H1 (cell line): ENCODE results near the gene GRK6. TPM values are rescaled to one million over a fixed set of nuclear protein-coding genes. Genes with fewer than 3 reads are reported as not detected.
A peak's percentile ranks its signal among the peaks of the same experiment; 100 is the strongest.

ENCODE experiments used
- CTCF ChIA-PET: fragments of 300-600 bp; sonication (Branson Sonifier 250); formaldehyde crosslinking; loops from one replicate; lab custom pipeline; 2021; ENCODE audit not compliant: partially characterized antibody; lab: Charles Lee
- POLR2A ChIA-PET: fragments of 300-600 bp; sonication (Branson Sonifier 250); formaldehyde crosslinking; loops from one replicate; lab custom pipeline; 2021; ENCODE audit warnings: inconsistent platforms; ENCODE audit not compliant: partially characterized antibody; lab: Charles Lee
- DNase-seq, 2 experiments: peaks; one replicate each; pipeline versions ENCODE4 v3.0.0 to v3.0.0-alpha.2; 2010 to 2022; ENCODE audit warnings: low spot score in 2 of 2, low read depth in 1 of 2, mixed read lengths in 1 of 2
- FAIRE-seq: peaks from 2 replicates; lab custom pipeline; 2011; peaks lifted over from hg19 to GRCh38; lab: Jason Lieb, UNC
- H2AFZ ChIP-seq: 2 replicates; pipeline ENCODE4 v1.8.1; 2012; ENCODE audit warnings: low read length, inconsistent platforms
- H2AK5ac ChIP-seq: 2 replicates; pipeline ENCODE4 v1.6.1; 2013; ENCODE audit warnings: low read depth, low read length
- H2BK120ac ChIP-seq: replicated peaks from 2 replicates; pipeline ENCODE3; 2013; ENCODE audit warnings: low read depth, low read length, inconsistent platforms
- H2BK12ac ChIP-seq: 2 replicates; pipeline ENCODE4 v1.6.1; 2013; ENCODE audit warnings: low read depth, low read length
- H2BK15ac ChIP-seq: 2 replicates; pipeline ENCODE4 v1.6.1; 2013; ENCODE audit warnings: low read length
- H2BK20ac ChIP-seq: 2 replicates; pipeline ENCODE4 v1.6.1; 2013; ENCODE audit warnings: low read length
- H2BK5ac ChIP-seq: 2 replicates; pipeline ENCODE4 v1.6.1; 2013; ENCODE audit warnings: low read depth, low read length
- H3K14ac ChIP-seq: 2 replicates; pipeline ENCODE4 v1.6.1; 2013; ENCODE audit warnings: inconsistent platforms; ENCODE audit not compliant: insufficient read length
- H3K18ac ChIP-seq: 2 replicates; pipeline ENCODE4 v1.6.1; 2013; ENCODE audit warnings: low read length; ENCODE audit errors: extremely low read depth
- H3K23ac ChIP-seq: 2 replicates; pipeline ENCODE4 v1.6.1; 2013; ENCODE audit warnings: inconsistent platforms; ENCODE audit not compliant: insufficient read length
- H3K23me2 ChIP-seq: 2 replicates; pipeline ENCODE4 v1.6.1; 2013; ENCODE audit warnings: low read depth, low read length
- H3K27ac ChIP-seq: 2 replicates; pipeline ENCODE4 v1.6.1; 2011; ENCODE audit warnings: low read depth, low read length, inconsistent platforms
- H3K27me3 ChIP-seq, 4 experiments: replicated peaks in 1 of 4; 1 replicate in 1 of 4; 2 replicates in 3 of 4; pipeline versions ENCODE4 v1.6.1 to v1.8.1; 2011 to 2013; ENCODE audit warnings: low read length in 3 of 4, mild to moderate bottlenecking in 3 of 4, inconsistent platforms in 2 of 4, mixed read lengths in 2 of 4, moderate library complexity in 1 of 4; ENCODE audit not compliant: control insufficient read depth in 3 of 4, insufficient read depth in 3 of 4; ENCODE audit errors: extremely low read depth in 1 of 4
- H3K36me3 ChIP-seq, 4 experiments: 2 replicates each; pipeline versions ENCODE4 v1.6.1 to v1.8.1; 2011 to 2013; ENCODE audit warnings: mild to moderate bottlenecking in 4 of 4, low read length in 3 of 4, moderate library complexity in 2 of 4, control low read depth in 1 of 4, inconsistent platforms in 1 of 4; ENCODE audit not compliant: insufficient read depth in 4 of 4, control insufficient read depth in 2 of 4
- H3K4ac ChIP-seq: replicated peaks from 2 replicates; pipeline ENCODE3; 2013; ENCODE audit warnings: low read length, low read depth, mixed read lengths, inconsistent platforms; ENCODE audit not compliant: insufficient read length
- H3K4me1 ChIP-seq, 4 experiments: replicated peaks in 1 of 4; 1 replicate in 1 of 4; 2 replicates in 3 of 4; pipeline versions ENCODE4 v1.6.1 to v1.8.1; 2011 to 2013; ENCODE audit warnings: low read length in 3 of 4, inconsistent platforms in 2 of 4, mixed read lengths in 1 of 4; ENCODE audit not compliant: insufficient read depth in 4 of 4, control insufficient read depth in 3 of 4
- H3K4me2 ChIP-seq, 2 experiments: 2 replicates each; pipeline versions ENCODE4 v1.6.1 to v1.8.1; 2011 to 2013; ENCODE audit warnings: low read depth in 2 of 2, low read length in 2 of 2, control low read depth in 1 of 2, inconsistent platforms in 1 of 2, mild to moderate bottlenecking in 1 of 2; ENCODE audit not compliant: insufficient read depth in 1 of 2
- H3K4me3 ChIP-seq, 4 experiments: fragments of 200-600, 300-600 bp in 1 of 4; sonication (generic), shearing (Covaris generic), sonication (Bioruptor Twin) in 1 of 4; 2 replicates each; pipeline versions ENCODE4 v1.5.1 to v1.8.1; 2011 to 2016; ENCODE audit warnings: low read length in 4 of 4, low read depth in 3 of 4, control low read depth in 2 of 4, inconsistent platforms in 2 of 4, mild to moderate bottlenecking in 2 of 4, mixed read lengths in 1 of 4, moderate library complexity in 1 of 4; ENCODE audit not compliant: insufficient read depth in 2 of 4; ENCODE audit errors: extremely low read depth in 1 of 4
- H3K56ac ChIP-seq: replicated peaks from 2 replicates; pipeline ENCODE3; 2013; ENCODE audit warnings: low read depth, mild to moderate bottlenecking, mixed read lengths, low read length, inconsistent platforms; ENCODE audit not compliant: insufficient read length
- H3K79me1 ChIP-seq: 2 replicates; pipeline ENCODE4 v1.6.1; 2013; ENCODE audit warnings: low read depth, low read length, control low read depth
- H3K79me2 ChIP-seq, 2 experiments: 2 replicates each; pipeline versions ENCODE4 v1.6.1 to v1.8.1; 2012 to 2013; ENCODE audit warnings: low read length in 2 of 2, mild to moderate bottlenecking in 2 of 2, inconsistent platforms in 1 of 2; ENCODE audit not compliant: insufficient read depth in 2 of 2, control insufficient read depth in 1 of 2
- H3K9ac ChIP-seq, 4 experiments: replicated peaks in 1 of 4; 1 replicate in 1 of 4; 2 replicates in 3 of 4; pipeline versions ENCODE4 v1.6.1 to v1.8.1; 2011 to 2013; ENCODE audit warnings: low read depth in 3 of 4, low read length in 3 of 4, control low read depth in 2 of 4, mild to moderate bottlenecking in 2 of 4, moderate library complexity in 2 of 4, inconsistent platforms in 1 of 4; ENCODE audit errors: extremely low read depth in 1 of 4
- H3K9me3 ChIP-seq, 2 experiments: 2 replicates each; pipeline versions ENCODE4 v1.6.1 to v1.8.1; 2012 to 2013; ENCODE audit warnings: mild to moderate bottlenecking in 2 of 2, moderate library complexity in 2 of 2, control low read depth in 1 of 2, inconsistent platforms in 1 of 2, low read depth in 1 of 2, low read length in 1 of 2, mixed read lengths in 1 of 2; ENCODE audit not compliant: insufficient read depth in 2 of 2
- H4K20me1 ChIP-seq, 2 experiments: replicated peaks in 1 of 2; 2 replicates each; pipeline versions ENCODE3 to v1.8.1; 2011 to 2013; ENCODE audit warnings: inconsistent platforms in 2 of 2, low read length in 2 of 2, mild to moderate bottlenecking in 1 of 2; ENCODE audit not compliant: insufficient read depth in 2 of 2, control insufficient read depth in 1 of 2
- H4K5ac ChIP-seq: 2 replicates; pipeline ENCODE4 v1.6.1; 2013; ENCODE audit warnings: low read length, low read depth, mixed read lengths, inconsistent platforms; ENCODE audit not compliant: insufficient read length
- H4K8ac ChIP-seq: 2 replicates; pipeline ENCODE4 v1.8.0; 2013; ENCODE audit warnings: mild to moderate bottlenecking, moderate library complexity, low read length, inconsistent platforms; ENCODE audit not compliant: insufficient read depth; ENCODE audit errors: extremely low read depth
- H4K91ac ChIP-seq: replicated peaks from 2 replicates; pipeline ENCODE3; 2013; ENCODE audit warnings: low read length, mixed read lengths, inconsistent platforms; ENCODE audit not compliant: insufficient read length
- EGR1 ChIP-seq: IDR thresholded peaks from 2 replicates; pipeline ENCODE4 v1.6.1; 2011; ENCODE audit warnings: low read depth, low read length, borderline replicate concordance
- FOSL1 ChIP-seq: IDR thresholded peaks from 2 replicates; pipeline ENCODE4 v1.6.1; 2011; ENCODE audit warnings: mild to moderate bottlenecking, low read depth, low read length, moderate library complexity; ENCODE audit not compliant: insufficient read depth
- KDM5A ChIP-seq: fragments of 200-600 bp; IDR thresholded peaks from 2 replicates; pipeline ENCODE4 v1.7.1; 2012; ENCODE audit warnings: mild to moderate bottlenecking, low read length, inconsistent platforms, mixed read lengths
- POLR2AphosphoS5 ChIP-seq: IDR thresholded peaks from 2 replicates; pipeline ENCODE4 v1.6.1; 2011; ENCODE audit warnings: low read depth, low read length
- RBBP5 ChIP-seq: IDR thresholded peaks from 2 replicates; pipeline ENCODE4 v1.7.1; 2012; ENCODE audit warnings: low read depth, mild to moderate bottlenecking, inconsistent platforms, low read length, moderate library complexity, borderline replicate concordance
- TCF12 ChIP-seq: IDR thresholded peaks from 2 replicates; pipeline ENCODE4 v1.6.1; 2011; ENCODE audit warnings: low read depth, mild to moderate bottlenecking, low read length
- WGBS, 2 experiments: shearing (Covaris generic) in 1 of 2; methylation state at CpG; one replicate each; pipeline versions ENCODE4 v1.1.6 to v1.1.7; 2013 to 2015; ENCODE audit warnings: low lambda C conversion rate in 2 of 2, mixed read lengths in 2 of 2, inconsistent platforms in 1 of 2, low coverage in 1 of 2, missing lambda C conversion rate in 1 of 2; ENCODE audit not compliant: insufficient replicate concordance in 2 of 2, insufficient coverage in 1 of 2, insufficient read length in 1 of 2; ENCODE audit errors: extremely low coverage in 1 of 2, missing lambda C conversion rate in 1 of 2; 5-methylcytosine and 5-hydroxymethylcytosine counted together
- polyA plus RNA-seq, 7 experiments: library from polyadenylated mRNA; depleted of rRNA in 3 of 7; stranded (reverse) in 5 of 7; unstranded in 2 of 7; fragments of >200 nt in 5 of 7; fragments of 200-250 nt in 2 of 7; gene quantifications; 1 replicate in 5 of 7; 2 replicates in 1 of 7; 4 replicates in 1 of 7; pipeline versions ENCODE4 v1.2.1 to v1.2.3, GENCODE V29; 2011 to 2013; ENCODE audit warnings: missing spikeins in 2 of 7, mixed read lengths in 2 of 7
- total RNA-seq: library from RNA; stranded (reverse); fragmentation: NEBNext Ultra II Directional; extraction: Animal tissue kit (Norgen Biotek cat#: 25700); gene quantifications from 2 replicates; pipeline ENCODE4 v1.2.1, GENCODE V29; 2021
- TF ChIP-seq, protein P1 (sequence below): IDR thresholded peaks from 2 replicates; pipeline ENCODE4 v1.6.1; 2012; ENCODE audit warnings: inconsistent platforms

Gene GRK6
- total and polyA plus RNA-seq, 2 of the 8 experiments (the other 6 are each of a cell fraction or from before 2014, with no cell fraction given): 31.8 to 57.8 TPM

DNA sequence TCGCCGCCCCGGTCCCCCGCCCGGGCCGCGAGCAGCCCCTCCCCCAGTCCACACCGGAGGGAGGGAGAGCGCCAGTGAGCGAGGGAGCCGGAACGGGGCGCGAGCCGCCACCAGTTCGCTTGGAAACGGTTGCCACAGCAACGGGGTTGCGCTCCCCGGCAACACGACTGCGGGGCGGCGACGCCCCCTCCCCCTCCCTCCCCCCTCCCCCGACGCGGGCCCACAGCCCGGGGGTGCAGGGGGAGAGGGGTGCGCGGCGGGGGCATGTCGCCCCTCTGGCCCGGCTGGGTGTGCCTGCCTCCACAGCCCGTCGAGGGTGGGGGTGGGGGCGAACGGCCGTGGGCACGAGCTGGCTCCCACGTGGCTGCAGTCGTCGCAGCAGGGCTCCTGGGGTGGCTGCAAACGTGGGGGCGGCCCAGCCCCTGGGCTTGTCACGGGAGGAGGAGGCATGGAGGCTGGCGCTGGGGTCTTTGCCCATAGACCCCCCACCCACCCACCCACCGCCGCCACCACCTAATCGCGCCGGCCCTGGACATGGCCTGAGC is 20.7 kb downstream of the GRK6 start:
- Histone ChIP-seq H2AFZ (no peak overlapping the region), H2AK5ac (no peak overlapping the region)
- no peak for FAIRE-seq
- TF ChIP-seq POLR2AphosphoS5 (0 out of 2 replicates have a peak, but pooled peaks have one; percentile 64), TCF12 (no peak), KDM5A (no peak), RBBP5 (no peak), FOSL1 (no peak), EGR1 (peak; percentile 15; the same call in 1 of the 2 replicates)
- TF ChIP-seq, protein P1, sequence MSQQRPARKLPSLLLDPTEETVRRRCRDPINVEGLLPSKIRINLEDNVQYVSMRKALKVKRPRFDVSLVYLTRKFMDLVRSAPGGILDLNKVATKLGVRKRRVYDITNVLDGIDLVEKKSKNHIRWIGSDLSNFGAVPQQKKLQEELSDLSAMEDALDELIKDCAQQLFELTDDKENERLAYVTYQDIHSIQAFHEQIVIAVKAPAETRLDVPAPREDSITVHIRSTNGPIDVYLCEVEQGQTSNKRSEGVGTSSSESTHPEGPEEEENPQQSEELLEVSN: no peak

More for the DNA sequence above, 20.7 kb downstream of the GRK6 start:
- Histone ChIP-seq H3K4me2 (peak overlapping the region; percentile 89 to 93), H3K4ac (peak overlapping the region; percentile 44), H3K79me2 (no peaks in the 10 kb centered on the region), H3K27me3 (peaks cover 0 to 18% (median 5%) of the 10 kb centered on the region in 4 experiments; a peak in 5 of 7 replicates), H4K20me1 (peaks cover 0 to 7% of the 10 kb centered on the region in 2 experiments), H4K5ac (peak overlapping the region; percentile 93), H2BK120ac (no peak overlapping the region), H3K18ac (peak overlapping the region; percentile 93), H3K4me3 (peak overlapping the region; percentile 46 to 74 (median 64)), H2BK5ac (peak overlapping the region; percentile 68; the same call in 1 of the 2 replicates), H2BK15ac (no peak overlapping the region), H3K23ac (no peak overlapping the region), H3K56ac (no peak overlapping the region), H3K23me2 (peaks cover 9% of the 10 kb centered on the region), H2BK12ac (peak overlapping the region; percentile 20; the same call in 1 of the 2 replicates), H4K8ac (peak overlapping the region; percentile 87), H3K14ac (no peak overlapping the region), H4K91ac (peak overlapping the region; percentile 57), H3K79me1 (no peaks in the 10 kb centered on the region; the same call in none of the 2 replicates), H3K36me3 (peaks cover 0 to 2% (median 0%) of the 10 kb centered on the region in 4 experiments; a peak in 1 of 8 replicates), H2BK20ac (no peak overlapping the region), H3K9ac (peak overlapping the region in 2 of 4 experiments; percentile 74 to 76; a peak in 2 of 7 replicates), H3K27ac (0 out of 2 replicates have a peak overlapping the region, but pooled peaks have one; percentile 54), H3K9me3 (no peaks in the 10 kb centered on the region), H3K4me1 (peaks cover 0 to 30% (median 15%) of the 10 kb centered on the region in 4 experiments; a peak in 6 of 7 replicates)
- WGBS, 2 experiments: 0% methylated on average over 1 of the region's 52 CpGs; no CpG with 5 or more reads in 1 of the 2 experiments
- POLR2A ChIA-PET: interaction anchor here (0.7 to 67.5 kb wide), 16 partner anchors 22 to 136 kb away, joined by 3 to 3349 read pairs (median 4); partner anchors contain the start of genes DBN1, DOK3, GRK6 and MXD3
- peak in 1 of 2 experiments; percentile 82 for DNase-seq
- CTCF ChIA-PET: interaction anchor here (0.8 to 23.6 kb wide), 13 partner anchors 10 to 139 kb away, joined by 3 to 430 read pairs (median 8); partner anchors contain the start of genes F12, PDLIM7, PFN3 and SLC34A1
